DMS 273 (cell line): Measurements from ENCODE around the gene C11orf21.
"Not testable (repeated sequence)": the region's sequence is repeated elsewhere in the genome, so short reads cannot be mapped to it uniquely, and the experiment has no call there.

Experiments
- DNase-seq: peaks from one replicate; lab custom pipeline; 2025; ENCODE audit not compliant: unreplicated experiment; lab: John Stamatoyannopoulos, UW

The C11orf21 gene

GRCh38 chr11:2301631-2302305, at the start of gene C11orf21, which contains the start of gene TSPAN32:
Gene C11orf21 (minus strand): TSS chr11:2301918. CDS start chr11:2301808, 110 bp downstream.
Gene TSPAN32 (plus strand): TSS chr11:2302013. CDS start chr11:2302150, 137 bp downstream.
- DNase-seq = no peak

- DNase-seq = no peak
Observed at GRCh38 chr11:2348986-2349385, 47.3 kb upstream of the C11orf21 start.

GRCh38 chr11:2347308-2347830, 45.7 kb upstream of the C11orf21 start:
- DNase-seq = no peak

- DNase-seq = no peak
Observed at GRCh38 chr11:2346586-2347307, 45.0 kb upstream of the C11orf21 start.

GRCh38 chr11:2346014-2346413, 44.3 kb upstream of the C11orf21 start:
- no peak for DNase-seq

GRCh38 chr11:2345050-2345449, 43.3 kb upstream of the C11orf21 start:
- no peak for DNase-seq

GRCh38 chr11:2343502-2343901, 41.8 kb upstream of the C11orf21 start:
- DNase-seq = no peak

GRCh38 chr11:2342981-2343380, 41.3 kb upstream of the C11orf21 start:
- DNase-seq = no peak

GRCh38 chr11:2342557-2342956, 40.8 kb upstream of the C11orf21 start:
- no peak for DNase-seq

- not testable (repeated sequence) for DNase-seq
Observed at GRCh38 chr11:2338760-2339159, 37.0 kb upstream of the C11orf21 start.

- DNase-seq = not testable (repeated sequence)
Observed at GRCh38 chr11:2335286-2335685, 33.6 kb upstream of the C11orf21 start.

- not testable (repeated sequence) for DNase-seq
Observed at GRCh38 chr11:2333486-2334205, 31.9 kb upstream of the C11orf21 start.

- not testable (repeated sequence) for DNase-seq
Observed at GRCh38 chr11:2332569-2332968, 30.9 kb upstream of the C11orf21 start.

- DNase-seq = no peak
Observed at GRCh38 chr11:2331404-2331803, 29.7 kb upstream of the C11orf21 start.

- DNase-seq = no peak
Observed at GRCh38 chr11:2330696-2331095, 29.0 kb upstream of the C11orf21 start.

- DNase-seq = no peak
Observed at GRCh38 chr11:2329551-2329950, 27.8 kb upstream of the C11orf21 start.

- DNase-seq = no peak
Observed at GRCh38 chr11:2328656-2329354, 27.1 kb upstream of the C11orf21 start.

- DNase-seq = no peak
Observed at GRCh38 chr11:2328021-2328420, 26.3 kb upstream of the C11orf21 start.

- no peak for DNase-seq
Observed at GRCh38 chr11:2327032-2327431, 25.3 kb upstream of the C11orf21 start.

- DNase-seq = no peak
Observed at GRCh38 chr11:2325719-2326118, 24.0 kb upstream of the C11orf21 start.

GRCh38 chr11:2325123-2325522, 23.4 kb upstream of the C11orf21 start:
- no peak for DNase-seq
